GM23248 (cell line): ENCODE measurements around the gene STOML2. TPM values are rescaled to one million over a fixed set of nuclear protein-coding genes. Genes with fewer than 3 reads are reported as not detected.

Experiments used
- DNase-seq: peaks from one replicate; pipeline ENCODE4 v3.0.0-alpha.2; 2015
- H2AFZ ChIP-seq: fragments of 200-600 bp; sonication (generic); 2 replicates; pipeline ENCODE4 v1.6.1; 2016; ENCODE audit warnings: antibody characterized with exemption
- H3F3A ChIP-seq: fragments of 200-600 bp; sonication (generic); 2 replicates; pipeline ENCODE4 v1.6.1; 2016; ENCODE audit warnings: mild to moderate bottlenecking, antibody characterized with exemption, mixed run types; ENCODE audit not compliant: insufficient read depth
- H3K27ac ChIP-seq: fragments of 200-600 bp; sonication (generic); 2 replicates; pipeline ENCODE4 v1.5.1; 2016; ENCODE audit warnings: mild to moderate bottlenecking
- H3K27me3 ChIP-seq: fragments of 200-600 bp; sonication (generic); replicated peaks from 2 replicates; pipeline ENCODE4 v1.6.1; 2016; ENCODE audit warnings: mild to moderate bottlenecking; ENCODE audit not compliant: insufficient read depth
- H3K36me3 ChIP-seq: fragments of 200-600 bp; sonication (generic); 2 replicates; pipeline ENCODE4 v1.6.1; 2016; ENCODE audit warnings: low read depth, mild to moderate bottlenecking
- H3K4me1 ChIP-seq: fragments of 200-600 bp; sonication (generic); 2 replicates; pipeline ENCODE4 v1.6.1; 2016; ENCODE audit warnings: mild to moderate bottlenecking; ENCODE audit not compliant: insufficient read depth
- H3K4me2 ChIP-seq: fragments of 200-600 bp; sonication (generic); one replicate; pipeline ENCODE4 v1.6.1; 2016; ENCODE audit warnings: mild to moderate bottlenecking; ENCODE audit not compliant: unreplicated experiment
- H3K4me3 ChIP-seq: fragments of 200-600 bp; sonication (generic); 2 replicates; pipeline ENCODE4 v1.5.1; 2016; ENCODE audit warnings: mild to moderate bottlenecking
- H3K79me2 ChIP-seq: fragments of 200-600 bp; sonication (generic); 2 replicates; pipeline ENCODE4 v1.6.1; 2016; ENCODE audit warnings: mild to moderate bottlenecking; ENCODE audit not compliant: insufficient read depth
- H3K9ac ChIP-seq: fragments of 200-600 bp; sonication (generic); 2 replicates; pipeline ENCODE4 v1.6.1; 2016; ENCODE audit warnings: mild to moderate bottlenecking
- H3K9me2 ChIP-seq: fragments of 200-600 bp; sonication (generic); 2 replicates; pipeline ENCODE4 v1.6.1; 2016; ENCODE audit warnings: mixed run types, mild to moderate bottlenecking, moderate library complexity; ENCODE audit not compliant: insufficient read depth
- H3K9me3 ChIP-seq: fragments of 200-600 bp; sonication (generic); one replicate; pipeline ENCODE4 v1.6.1; 2017; ENCODE audit warnings: low read depth
- H4K20me1 ChIP-seq: fragments of 200-600 bp; sonication (generic); 2 replicates; pipeline ENCODE4 v1.6.0; 2016; ENCODE audit not compliant: insufficient read depth
- EZH2 ChIP-seq: fragments of 200-600 bp; sonication (generic); IDR thresholded peaks from 2 replicates; pipeline ENCODE4 v1.6.1; 2018; ENCODE audit warnings: antibody characterized with exemption, mild to moderate bottlenecking; ENCODE audit not compliant: insufficient read depth, poor library complexity, severe bottlenecking
- EZH2phosphoT487 ChIP-seq: fragments of 200-600 bp; sonication (generic); IDR thresholded peaks from 2 replicates; pipeline ENCODE4 v1.6.1; 2018; ENCODE audit warnings: antibody characterized with exemption, moderate library complexity, mild to moderate bottlenecking, low read depth; ENCODE audit not compliant: insufficient read depth
- WGBS, 2 experiments: methylation state at CpG; one replicate each; pipeline ENCODE4 v1.1.6; 2015 to 2017; ENCODE audit warnings: low lambda C conversion rate in 2 of 2, low coverage in 1 of 2; ENCODE audit errors: missing lambda C conversion rate in 2 of 2; 5-methylcytosine and 5-hydroxymethylcytosine counted together
- in situ Hi-C: fragments of 300-500 bp; cut with MboI; formaldehyde crosslinking; loops from 2 replicates; pipeline ENCODE4 v1.15.0; 2020
- polyA plus RNA-seq: library from polyadenylated mRNA; unstranded; fragments of >200 nt; fragmentation: Nextera tagmentation; extraction: Ambion mirVana; gene quantifications from 2 replicates; pipeline ENCODE4 v1.2.1, GENCODE V29; 2016
- total RNA-seq: library from RNA; depleted of rRNA; stranded (reverse); fragments of >200 nt; shearing (Covaris generic); gene quantifications from 2 replicates; pipeline ENCODE4 v1.2.3, GENCODE V29; 2014

STOML2 gene
- total and polyA plus RNA-seq, 2 experiments from 2014 or later: 120 to 124 TPM

DNA sequence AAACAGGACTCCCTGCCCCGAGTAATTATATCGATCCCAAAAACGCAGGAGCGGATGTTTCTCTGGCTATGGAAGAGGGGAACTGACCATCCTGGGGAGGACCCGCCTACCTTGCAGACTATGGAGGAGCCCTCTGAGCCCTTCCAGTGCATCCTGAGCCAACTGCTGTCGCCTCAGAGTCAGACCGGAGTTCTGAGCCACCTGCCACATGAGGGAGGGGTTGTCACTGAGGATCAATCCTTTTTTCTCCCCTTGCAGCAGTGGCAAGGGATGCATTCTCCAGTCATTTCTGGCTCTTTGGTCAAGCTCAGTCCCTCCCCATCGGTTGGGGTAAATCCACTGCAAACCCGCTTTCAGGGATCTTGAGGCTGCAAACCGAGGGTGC, 23.9 kb downstream of the STOML2 start:
- TF ChIP-seq EZH2 (no peak), EZH2phosphoT487 (no peak)
- H3F3A ChIP-seq: peaks cover 7% of the 10 kb centered on the region; the same call in 1 of the 2 replicates
- H3K9me2 ChIP-seq: no peaks in the 10 kb centered on the region
- DNase-seq: peak; percentile 16
- H4K20me1 ChIP-seq: no peaks in the 10 kb centered on the region
- H3K9ac ChIP-seq: peak overlapping the region; percentile 83
- H3K4me2 ChIP-seq: peak overlapping the region; percentile 98
- in situ Hi-C loops: no loop called here
- peaks cover 29% of the 10 kb centered on the region for H3K79me2 ChIP-seq
- H3K4me3 ChIP-seq: peak overlapping the region; percentile 79
- H3K27ac ChIP-seq: peak overlapping the region; percentile 63
- no peaks in the 10 kb centered on the region for H3K9me3 ChIP-seq
- H2AFZ ChIP-seq: peak overlapping the region; percentile 96
- no peaks in the 10 kb centered on the region for H3K27me3 ChIP-seq
- WGBS, 2 experiments: 0 to 3% methylated on average over 10 of the region's 10 CpGs
- no peaks in the 10 kb centered on the region for H3K36me3 ChIP-seq
- H3K4me1 ChIP-seq: peaks cover 13% of the 10 kb centered on the region

- Histone ChIP-seq H2AFZ (no peak overlapping the region), H3K4me2 (peak overlapping the region; percentile 98), H3K9me2 (no peaks in the 10 kb centered on the region), H3K27ac (no peak overlapping the region), H4K20me1 (no peaks in the 10 kb centered on the region), H3K36me3 (no peaks in the 10 kb centered on the region), H3K79me2 (peaks cover 29% of the 10 kb centered on the region), H3K4me1 (peaks cover 17% of the 10 kb centered on the region), H3K4me3 (peak overlapping the region; percentile 79), H3K27me3 (no peaks in the 10 kb centered on the region), H3F3A (peaks cover 14% of the 10 kb centered on the region), H3K9me3 (no peaks in the 10 kb centered on the region), H3K9ac (peak overlapping the region; percentile 83)
- no peak for TF ChIP-seq EZH2
- TF ChIP-seq EZH2phosphoT487: no peak
- in situ Hi-C loops: no loop called here
- DNase-seq: no peak
- WGBS, 2 experiments: 81 to 90% methylated on average over 3 to 4 of the region's 4 CpGs
These were observed 24.9 kb downstream of the STOML2 start for GRCh38 chr9:35078066-35078465.

DNA sequence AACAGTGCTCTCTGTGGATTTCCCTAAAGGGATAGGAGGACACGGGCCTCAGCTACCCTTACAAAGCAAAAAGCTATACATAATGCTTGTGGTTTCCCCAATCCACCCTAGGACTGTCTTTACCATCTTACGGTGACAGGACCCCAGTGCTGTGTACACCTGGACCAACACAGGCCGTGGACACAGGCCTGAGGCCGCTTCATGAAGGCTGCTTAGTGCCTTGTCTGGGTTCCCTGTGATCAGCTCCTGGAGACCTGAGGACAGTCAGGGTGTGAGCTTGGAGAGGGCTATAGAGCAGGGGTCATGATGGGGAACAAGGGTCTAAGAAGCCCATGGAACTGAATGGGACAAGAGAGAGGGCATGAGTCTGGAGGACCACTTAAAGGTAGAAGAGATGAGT, 26.1 kb downstream of the STOML2 start:
- no peak for TF ChIP-seq EZH2
- TF ChIP-seq EZH2phosphoT487: no peak
- no peaks in the 10 kb centered on the region for H3K36me3 ChIP-seq
- peaks cover 29% of the 10 kb centered on the region for H3K79me2 ChIP-seq
- no peak overlapping the region for H3K9ac ChIP-seq
- no peak overlapping the region for H3K4me2 ChIP-seq
- H3K27me3 ChIP-seq: no peaks in the 10 kb centered on the region
- H2AFZ ChIP-seq: no peak overlapping the region
- no peaks in the 10 kb centered on the region for H3K9me2 ChIP-seq
- H3K4me1 ChIP-seq: peaks cover 20% of the 10 kb centered on the region
- in situ Hi-C loops: no loop called here
- no peaks in the 10 kb centered on the region for H4K20me1 ChIP-seq
- no peak overlapping the region for H3K4me3 ChIP-seq
- H3F3A ChIP-seq: peaks cover 17% of the 10 kb centered on the region
- H3K9me3 ChIP-seq: no peaks in the 10 kb centered on the region
- no peak overlapping the region for H3K27ac ChIP-seq
- no peak for DNase-seq
- 89 to 100% methylated on average over 3 to 4 of the region's 4 CpGs for WGBS, 2 experiments

DNA sequence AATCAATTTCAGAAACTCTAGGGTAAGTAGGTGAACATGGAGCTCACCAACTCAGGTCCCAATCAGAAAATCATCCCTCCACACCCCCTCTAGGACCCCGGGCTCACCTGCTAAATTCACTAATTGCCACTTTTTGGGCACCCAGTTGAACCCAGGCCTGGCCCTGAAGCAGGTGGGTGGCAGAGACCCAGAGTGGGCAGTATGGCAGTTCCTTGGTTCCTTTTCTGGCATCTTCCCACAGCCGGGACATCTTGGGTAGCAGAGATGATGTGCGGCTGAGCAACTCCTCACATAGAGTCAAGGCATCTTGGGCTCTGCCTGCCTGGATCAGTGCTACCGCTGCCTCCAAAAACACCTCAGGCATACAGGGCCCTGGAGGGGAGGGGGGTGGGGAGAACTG, 27.6 kb downstream of the STOML2 start:
- DNase-seq: no peak
- H3F3A ChIP-seq: peaks cover 24% of the 10 kb centered on the region
- H2AFZ ChIP-seq: no peak overlapping the region
- H3K79me2 ChIP-seq: peaks cover 44% of the 10 kb centered on the region
- H3K4me2 ChIP-seq: no peak overlapping the region
- TF ChIP-seq EZH2: no peak
- no peak for TF ChIP-seq EZH2phosphoT487
- no peaks in the 10 kb centered on the region for H3K36me3 ChIP-seq
- H3K9ac ChIP-seq: no peak overlapping the region
- H3K27me3 ChIP-seq: no peaks in the 10 kb centered on the region
- no peaks in the 10 kb centered on the region for H3K9me2 ChIP-seq
- no peak overlapping the region for H3K4me3 ChIP-seq
- H3K4me1 ChIP-seq: peaks cover 23% of the 10 kb centered on the region
- H3K27ac ChIP-seq: no peak overlapping the region
- WGBS, 2 experiments: 95 to 100% methylated on average over 4 of the region's 4 CpGs
- peaks cover under 1% of the 10 kb centered on the region; the same call in 1 of the 2 replicates for H4K20me1 ChIP-seq
- in situ Hi-C loops: no loop called here
- no peaks in the 10 kb centered on the region for H3K9me3 ChIP-seq

DNA sequence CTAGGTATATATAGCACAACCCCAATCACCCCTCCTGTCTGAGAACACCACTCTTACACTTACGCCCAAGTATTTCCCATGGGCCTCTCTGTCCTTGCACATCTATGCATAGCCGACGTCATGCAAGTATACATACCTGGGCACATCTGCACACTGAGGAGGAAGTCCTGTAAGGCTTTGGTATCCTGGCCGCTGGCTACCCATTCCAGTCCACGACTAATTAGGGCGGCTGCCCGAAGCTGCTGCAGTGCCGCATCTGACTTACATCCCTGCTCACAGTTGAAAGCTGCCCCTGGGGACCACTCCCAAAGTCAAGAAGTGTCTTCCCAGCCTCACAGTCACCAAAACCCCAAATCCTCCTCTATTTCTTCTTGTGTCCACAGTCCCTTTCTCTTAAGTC, 28.1 kb downstream of the STOML2 start:
- H3K9me2 ChIP-seq: no peaks in the 10 kb centered on the region
- peaks cover 20% of the 10 kb centered on the region for H3F3A ChIP-seq
- WGBS, 2 experiments: 93 to 98% methylated on average over 8 of the region's 8 CpGs
- no peaks in the 10 kb centered on the region for H3K36me3 ChIP-seq
- H2AFZ ChIP-seq: no peak overlapping the region
- in situ Hi-C loops: no loop called here
- no peak overlapping the region for H3K4me2 ChIP-seq
- TF ChIP-seq EZH2phosphoT487 (no peak), EZH2 (no peak)
- no peak overlapping the region for H3K27ac ChIP-seq
- H4K20me1 ChIP-seq: peaks cover 7% of the 10 kb centered on the region; the same call in 1 of the 2 replicates
- H3K4me3 ChIP-seq: no peak overlapping the region
- H3K9ac ChIP-seq: no peak overlapping the region
- no peak for DNase-seq
- H3K27me3 ChIP-seq: no peaks in the 10 kb centered on the region
- peaks cover 50% of the 10 kb centered on the region for H3K79me2 ChIP-seq
- peaks cover 28% of the 10 kb centered on the region for H3K4me1 ChIP-seq
- no peaks in the 10 kb centered on the region for H3K9me3 ChIP-seq
